ENCODE data around the gene MYH10.

MYH10 gene

GRCh38 chr17:8628609-8629169, 1.8 kb downstream of the MYH10 start:
- Histone ChIP-seq H3K4me1 (ENCODE audit: insufficient read depth, low read length, severe bottlenecking) (peaks cover 13% of the 10 kb centered on the region), H3K27ac (ENCODE audit: low read depth, low read length, poor library complexity, severe bottlenecking) (no peak overlapping the region), H3K9ac (ENCODE audit: low read length) (no peak overlapping the region), H2AFZ (ENCODE audit: low read length) (no peak overlapping the region), H3K4me3 (ENCODE audit: low read depth, low read length, poor library complexity, severe bottlenecking) (no peak overlapping the region), H3K9me3 (ENCODE audit: low read length) (no peaks in the 10 kb centered on the region), H3K4me2 (ENCODE audit: low read length) (peak overlapping the region; percentile 16; the same call in 1 of the 2 replicates), H3K79me2 (ENCODE audit: insufficient read depth, low read length) (no peaks in the 10 kb centered on the region), H3K27me3 (ENCODE audit: insufficient read depth, low read length) (no peaks in the 10 kb centered on the region), H3F3A (ENCODE audit: insufficient read depth, low read length) (peaks cover 3% of the 10 kb centered on the region; the same call in 1 of the 2 replicates), H3K36me3 (ENCODE audit: insufficient read depth, low read length) (no peaks in the 10 kb centered on the region; the same call in 1 of the 2 replicates), H3K9me2 (ENCODE audit: low read depth, low read length) (no peaks in the 10 kb centered on the region), H4K20me1 (ENCODE audit: insufficient read depth, low read length) (no peaks in the 10 kb centered on the region)
- no peak for TF ChIP-seq EZH2 (IDR thresholded peaks at IDR 0.05; ENCODE audit: borderline replicate concordance, low read length)
- TF ChIP-seq, protein P1, sequence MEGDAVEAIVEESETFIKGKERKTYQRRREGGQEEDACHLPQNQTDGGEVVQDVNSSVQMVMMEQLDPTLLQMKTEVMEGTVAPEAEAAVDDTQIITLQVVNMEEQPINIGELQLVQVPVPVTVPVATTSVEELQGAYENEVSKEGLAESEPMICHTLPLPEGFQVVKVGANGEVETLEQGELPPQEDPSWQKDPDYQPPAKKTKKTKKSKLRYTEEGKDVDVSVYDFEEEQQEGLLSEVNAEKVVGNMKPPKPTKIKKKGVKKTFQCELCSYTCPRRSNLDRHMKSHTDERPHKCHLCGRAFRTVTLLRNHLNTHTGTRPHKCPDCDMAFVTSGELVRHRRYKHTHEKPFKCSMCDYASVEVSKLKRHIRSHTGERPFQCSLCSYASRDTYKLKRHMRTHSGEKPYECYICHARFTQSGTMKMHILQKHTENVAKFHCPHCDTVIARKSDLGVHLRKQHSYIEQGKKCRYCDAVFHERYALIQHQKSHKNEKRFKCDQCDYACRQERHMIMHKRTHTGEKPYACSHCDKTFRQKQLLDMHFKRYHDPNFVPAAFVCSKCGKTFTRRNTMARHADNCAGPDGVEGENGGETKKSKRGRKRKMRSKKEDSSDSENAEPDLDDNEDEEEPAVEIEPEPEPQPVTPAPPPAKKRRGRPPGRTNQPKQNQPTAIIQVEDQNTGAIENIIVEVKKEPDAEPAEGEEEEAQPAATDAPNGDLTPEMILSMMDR (IDR thresholded peaks at IDR 0.05; ENCODE audit: low read length) = no peak

- Histone ChIP-seq H3K4me2 (ENCODE audit: low read length) (no peak overlapping the region), H3K27me3 (ENCODE audit: insufficient read depth, low read length) (no peaks in the 10 kb centered on the region), H3K4me1 (ENCODE audit: insufficient read depth, low read length, severe bottlenecking) (peaks cover 13% of the 10 kb centered on the region), H3F3A (ENCODE audit: insufficient read depth, low read length) (peaks cover 3% of the 10 kb centered on the region; the same call in 1 of the 2 replicates), H3K9ac (ENCODE audit: low read length) (no peak overlapping the region), H3K79me2 (ENCODE audit: insufficient read depth, low read length) (no peaks in the 10 kb centered on the region), H3K9me3 (ENCODE audit: low read length) (no peaks in the 10 kb centered on the region), H3K36me3 (ENCODE audit: insufficient read depth, low read length) (no peaks in the 10 kb centered on the region; the same call in 1 of the 2 replicates), H3K4me3 (ENCODE audit: low read depth, low read length, poor library complexity, severe bottlenecking) (no peak overlapping the region), H2AFZ (ENCODE audit: low read length) (no peak overlapping the region), H4K20me1 (ENCODE audit: insufficient read depth, low read length) (no peaks in the 10 kb centered on the region), H3K27ac (ENCODE audit: low read depth, low read length, poor library complexity, severe bottlenecking) (no peak overlapping the region), H3K9me2 (ENCODE audit: low read depth, low read length) (no peaks in the 10 kb centered on the region)
- TF ChIP-seq EZH2 (IDR thresholded peaks at IDR 0.05; ENCODE audit: borderline replicate concordance, low read length) = no peak
- TF ChIP-seq, protein P1 (IDR thresholded peaks at IDR 0.05; ENCODE audit: low read length) = no peak
Observed at GRCh38 chr17:8628172-8628571, 2.4 kb downstream of the MYH10 start.

DNA sequence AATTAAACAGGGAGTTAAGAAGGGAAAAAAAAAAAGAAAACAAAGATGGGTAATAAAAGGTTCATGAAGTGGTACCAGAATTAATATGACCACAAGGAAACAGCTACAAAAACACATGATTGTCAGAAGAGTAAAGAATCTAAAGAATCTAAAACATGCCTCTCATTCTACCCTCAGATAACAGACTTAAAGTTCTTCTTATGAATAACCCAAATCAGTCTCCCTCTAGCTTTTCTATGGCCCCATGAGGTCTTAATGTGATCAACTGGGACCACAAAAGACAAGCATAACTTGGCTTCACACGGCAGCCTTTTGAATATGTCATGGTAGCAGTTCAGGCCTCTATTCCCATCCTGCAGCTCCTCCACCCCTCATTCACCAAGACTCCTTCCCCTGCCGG, 6.9 kb downstream of the MYH10 start:
- Histone ChIP-seq H3K36me3 (ENCODE audit: insufficient read depth, low read length) (peaks cover 19% of the 10 kb centered on the region), H3K4me1 (ENCODE audit: insufficient read depth, low read length, severe bottlenecking) (no peaks in the 10 kb centered on the region), H4K20me1 (ENCODE audit: insufficient read depth, low read length) (no peaks in the 10 kb centered on the region)

More for the DNA sequence above, 6.9 kb downstream of the MYH10 start:
- Histone ChIP-seq H2AFZ (ENCODE audit: low read length) (no peak overlapping the region), H3K79me2 (ENCODE audit: insufficient read depth, low read length) (no peaks in the 10 kb centered on the region), H3F3A (ENCODE audit: insufficient read depth, low read length) (no peaks in the 10 kb centered on the region), H3K9me2 (ENCODE audit: low read depth, low read length) (no peaks in the 10 kb centered on the region), H3K4me3 (ENCODE audit: low read depth, low read length, poor library complexity, severe bottlenecking) (no peak overlapping the region), H3K4me2 (ENCODE audit: low read length) (no peak overlapping the region), H3K27me3 (ENCODE audit: insufficient read depth, low read length) (no peaks in the 10 kb centered on the region), H3K9me3 (ENCODE audit: low read length) (no peaks in the 10 kb centered on the region), H3K9ac (ENCODE audit: low read length) (no peak overlapping the region), H3K27ac (ENCODE audit: low read depth, low read length, poor library complexity, severe bottlenecking) (no peak overlapping the region)
- TF ChIP-seq EZH2 (IDR thresholded peaks at IDR 0.05; ENCODE audit: borderline replicate concordance, low read length) = no peak
- TF ChIP-seq, protein P1 (IDR thresholded peaks at IDR 0.05; ENCODE audit: low read length) = no peak

All from OCI-LY1 (cell line).